Measurements from ENCODE around the gene DNAJC24.
A peak's percentile ranks its signal among the peaks of the same experiment; 100 is the strongest.
"Not testable (repeated sequence)": the region's sequence is repeated elsewhere in the genome, so short reads cannot be mapped to it uniquely, and the experiment has no call there.

Gene DNAJC24

DNA sequence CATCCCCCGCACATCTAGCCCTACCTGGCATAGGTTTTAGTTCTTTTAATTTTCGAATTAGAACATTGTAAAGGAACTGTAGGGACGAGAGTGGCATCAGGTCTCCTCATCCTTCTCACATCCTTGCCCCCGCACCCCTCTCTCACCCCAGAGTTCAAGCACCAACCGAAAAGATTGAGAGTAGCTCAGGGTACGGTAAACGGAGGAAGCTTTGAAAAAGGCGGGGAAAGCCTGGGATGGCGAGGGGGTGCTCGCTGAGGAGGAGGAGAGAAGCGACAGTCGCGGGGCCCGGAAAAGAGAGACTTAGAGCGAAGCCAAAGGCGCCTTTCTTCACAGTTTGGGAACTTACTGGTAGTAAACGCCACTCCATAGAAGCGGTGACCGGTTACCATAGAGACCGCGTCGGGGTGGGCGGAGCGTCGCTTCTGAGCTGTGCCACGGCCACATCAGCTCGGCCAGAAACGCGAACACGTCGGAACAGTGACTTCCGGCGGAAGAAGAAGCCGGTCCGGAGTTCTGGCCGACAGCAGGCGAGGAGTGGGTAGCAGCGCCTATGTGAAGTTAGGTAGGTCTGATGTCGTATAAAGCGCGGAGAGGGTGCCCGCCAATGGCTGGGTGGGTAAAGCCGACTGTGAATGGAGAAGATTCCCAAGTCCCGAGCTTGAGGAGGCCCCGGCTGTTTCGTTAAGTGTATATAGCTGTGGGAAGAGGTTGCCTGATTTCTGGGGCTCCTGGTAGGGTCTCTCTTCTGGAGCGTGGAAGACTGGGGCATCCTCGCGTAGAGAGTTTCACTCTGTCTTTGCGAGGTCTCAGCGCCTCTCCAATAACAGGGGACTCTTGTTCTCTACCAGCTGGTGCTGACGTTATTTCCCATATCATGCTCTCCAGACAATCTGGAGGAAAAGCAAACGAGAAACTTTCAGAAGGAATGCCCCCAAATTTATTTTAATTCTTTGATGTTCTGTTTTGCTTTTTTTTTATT lies at the start of gene DNAJC24, which contains the start of gene DCDC1:
TSS of gene DNAJC24 (plus strand) at position 513 of the 982 bp plus-strand sequence. CDS start 889 bp downstream, outside the sequence.
TSS of gene DCDC1 (minus strand) at position 392 of the 982 bp plus-strand sequence. CDS start 41,459 bp downstream, outside the sequence.
- DNase-seq: peak; percentile 82

DNA sequence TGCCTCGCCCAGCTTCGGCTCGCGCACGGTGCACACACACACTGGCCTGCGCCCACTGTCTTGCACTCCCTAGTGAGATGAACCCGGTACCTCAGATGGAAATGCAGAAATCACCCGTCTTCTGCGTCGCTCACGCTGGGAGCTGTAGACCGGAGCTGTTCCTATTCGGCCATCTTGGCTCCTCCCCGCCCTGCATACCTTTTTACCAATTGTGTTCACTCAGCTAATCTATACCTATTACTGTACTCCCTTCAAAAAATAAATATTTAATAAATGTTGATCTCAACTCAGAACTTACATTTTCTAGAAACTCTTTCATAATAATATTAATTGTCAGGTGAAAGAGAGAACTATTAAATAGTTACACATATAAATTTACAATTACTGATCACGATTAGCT lies 48.2 kb upstream of the DNAJC24 start:
- not testable (repeated sequence) for DNase-seq

- DNase-seq: no peak
Measured at GRCh38 chr11:31323145-31323544, 46.5 kb upstream of the DNAJC24 start.

DNA sequence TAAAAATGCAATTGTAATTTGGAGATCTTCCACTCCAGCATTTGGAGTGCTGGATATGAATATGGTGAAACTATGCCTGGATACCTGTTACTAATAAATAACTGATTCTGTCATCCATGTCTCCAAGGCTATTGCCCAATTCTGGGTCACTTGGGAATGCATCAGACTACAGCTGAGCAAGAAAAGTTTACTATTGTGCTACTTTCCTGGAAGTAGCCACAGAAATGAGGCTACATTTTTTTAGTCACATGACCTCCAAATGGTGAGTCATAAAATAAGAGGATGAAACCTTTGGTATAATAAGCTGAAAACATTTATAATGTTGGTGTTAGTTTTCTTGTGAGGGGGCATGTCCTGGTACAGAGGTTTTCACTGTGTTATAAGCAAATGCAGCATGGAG lies 44.5 kb upstream of the DNAJC24 start:
- peak; percentile 65 for DNase-seq

- DNase-seq: no peak
Measured at GRCh38 chr11:31326470-31327148, 43.1 kb upstream of the DNAJC24 start.

DNA sequence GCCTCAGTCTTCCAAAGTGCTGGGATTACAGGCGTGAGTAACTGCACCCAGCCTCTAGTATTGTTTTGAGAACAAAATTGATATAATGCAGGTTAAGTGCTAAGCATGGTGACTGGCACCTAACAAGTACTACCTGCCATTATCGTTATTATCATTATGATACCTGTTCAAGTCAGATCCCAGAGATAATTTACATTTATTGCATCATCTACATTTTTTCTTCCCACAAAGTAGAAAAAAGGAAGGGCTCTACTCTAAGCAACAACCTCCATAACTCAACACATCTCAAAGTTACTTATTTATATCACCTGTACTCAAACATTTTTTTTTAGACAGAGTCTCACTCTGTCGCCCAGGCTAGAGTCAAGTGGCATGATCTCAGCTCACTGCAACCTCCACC lies 42.2 kb upstream of the DNAJC24 start:
- DNase-seq: no peak

DNA sequence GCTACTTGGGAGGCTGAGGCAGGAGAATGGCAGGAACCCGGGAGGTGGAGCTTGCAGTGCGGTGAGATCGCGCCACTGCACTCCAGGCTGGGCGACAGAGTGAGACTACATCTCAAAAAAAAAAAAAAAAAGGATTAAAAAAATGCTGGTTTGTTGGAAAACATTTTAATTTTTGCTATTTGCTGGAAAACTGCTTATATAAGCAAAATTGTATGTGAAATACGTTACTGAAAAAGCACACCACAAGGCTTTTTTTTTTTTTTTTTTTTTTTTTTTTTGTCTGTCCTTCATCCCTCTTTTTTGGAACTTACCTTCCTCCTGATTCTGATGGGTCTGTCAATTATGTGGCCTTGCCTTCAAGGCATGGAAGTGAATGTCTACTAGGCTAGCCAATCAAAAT lies 41.0 kb upstream of the DNAJC24 start:
- DNase-seq: no peak

GRCh38 chr11:31337806-31338205 lies 31.9 kb upstream of the DNAJC24 start:
- no peak for DNase-seq

- DNase-seq: no peak
Measured at GRCh38 chr11:31340903-31341572, 28.6 kb upstream of the DNAJC24 start.

- no peak for DNase-seq
Measured at GRCh38 chr11:31351168-31351567, 18.5 kb upstream of the DNAJC24 start.

DNA sequence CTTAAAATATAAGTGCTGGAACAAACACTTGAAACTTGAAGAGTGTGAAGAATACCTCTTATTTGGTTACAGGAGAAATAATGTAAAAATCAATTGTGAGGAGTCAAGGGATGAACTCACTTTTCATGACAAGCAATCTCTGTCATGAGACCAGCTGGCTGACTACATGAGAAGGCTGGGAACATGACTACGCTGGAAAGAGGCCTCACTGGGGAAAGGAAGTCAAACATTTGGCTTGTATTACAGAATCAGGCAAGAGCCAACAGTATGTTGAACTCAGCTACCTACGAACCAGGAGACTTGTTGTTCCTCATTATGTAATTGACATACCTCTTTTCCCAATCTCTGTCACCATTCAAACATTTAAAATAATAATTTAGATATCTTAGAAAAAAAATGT lies 14.5 kb upstream of the DNAJC24 start:
- no peak for DNase-seq

GRCh38 chr11:31355817-31356216 lies 13.8 kb upstream of the DNAJC24 start:
- peak; percentile 23 for DNase-seq

DNA sequence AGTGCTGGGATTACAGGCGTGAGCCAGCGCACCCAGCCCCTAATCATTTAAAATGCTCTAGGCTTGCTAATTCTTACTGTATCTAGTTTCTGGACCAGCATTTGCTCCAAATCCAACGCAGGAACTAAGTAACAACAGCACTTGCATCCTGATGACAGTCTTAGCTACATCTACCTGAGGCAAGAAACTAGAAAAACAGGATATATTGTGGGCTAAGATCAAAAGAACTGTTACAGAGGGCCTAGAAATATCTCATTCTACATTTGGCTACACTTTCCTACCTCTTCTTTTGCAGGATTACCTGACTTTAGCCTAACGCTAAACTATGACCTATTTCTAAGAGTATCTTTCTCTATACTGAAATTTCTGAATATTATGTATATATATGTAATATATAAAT lies 7.9 kb upstream of the DNAJC24 start:
- DNase-seq: no peak

GRCh38 chr11:31366795-31367194 lies 2.9 kb upstream of the DNAJC24 start:
- no peak for DNase-seq

DNA sequence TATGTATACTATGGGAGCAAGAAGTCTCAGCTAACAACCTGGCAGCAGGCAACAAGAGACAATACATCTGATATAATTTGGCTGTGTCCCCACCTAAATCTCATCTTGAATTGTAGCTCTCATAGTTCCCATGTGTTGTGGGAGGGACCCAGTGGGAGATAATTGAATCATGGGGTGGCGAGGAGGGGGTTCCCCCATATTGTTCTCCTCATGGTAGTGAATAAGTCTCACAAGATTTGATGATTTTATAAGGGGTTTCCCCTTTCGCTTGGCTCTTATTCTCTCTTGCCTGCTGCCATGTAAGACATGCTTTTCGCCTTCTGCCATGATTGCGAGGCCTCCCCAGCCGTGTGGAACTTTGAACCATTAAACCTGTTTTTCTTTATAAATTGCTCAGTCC lies 6.2 kb downstream of the DNAJC24 start:
- DNase-seq: no peak

DNA sequence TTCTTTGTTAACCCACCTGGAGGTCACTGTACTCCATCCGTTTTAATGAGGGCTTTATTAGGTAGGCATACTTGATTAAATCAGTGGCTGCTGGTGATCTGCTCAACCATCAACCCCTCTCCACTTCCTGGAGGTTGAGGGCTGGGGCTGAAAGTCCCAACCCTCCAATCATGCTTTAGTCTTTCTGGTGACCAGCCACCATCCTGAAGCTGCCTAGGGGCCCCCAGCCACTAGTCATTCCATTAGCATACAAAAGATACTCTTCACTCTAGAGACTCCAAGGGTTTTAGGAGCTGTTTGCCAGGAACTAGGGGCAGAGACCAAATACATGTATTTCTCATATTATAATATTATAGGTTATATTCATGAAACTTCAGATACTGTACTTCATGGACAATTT lies 13.5 kb downstream of the DNAJC24 start:
- no peak for DNase-seq

GRCh38 chr11:31387379-31387778 lies 17.7 kb downstream of the DNAJC24 start:
- DNase-seq: no peak

- DNase-seq: no peak
Measured at GRCh38 chr11:31397239-31397834, 27.7 kb downstream of the DNAJC24 start.

DNA sequence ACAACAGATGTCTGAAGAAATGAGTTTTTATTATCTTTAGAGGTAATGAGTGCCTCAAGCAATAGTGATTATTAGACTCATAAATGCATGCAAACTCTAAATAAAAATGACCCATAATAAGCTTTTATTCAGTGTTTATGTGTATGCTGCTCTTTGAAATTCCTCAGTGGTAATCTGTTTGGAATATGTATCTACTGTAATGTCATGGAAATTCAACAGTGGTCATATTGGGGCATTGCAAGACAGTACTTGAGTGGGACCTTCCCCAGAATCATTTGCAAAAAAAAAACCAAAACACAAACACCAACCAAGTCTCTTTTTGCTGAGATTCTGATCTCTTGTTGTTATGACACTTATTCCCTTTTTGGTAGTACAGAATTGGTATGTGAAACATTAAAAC lies 35.0 kb downstream of the DNAJC24 start:
- DNase-seq: no peak

- no peak for DNase-seq
Measured at GRCh38 chr11:31408201-31408600, 38.5 kb downstream of the DNAJC24 start.

GRCh38 chr11:31412946-31413345 lies 43.3 kb downstream of the DNAJC24 start:
- DNase-seq: no peak

DNA sequence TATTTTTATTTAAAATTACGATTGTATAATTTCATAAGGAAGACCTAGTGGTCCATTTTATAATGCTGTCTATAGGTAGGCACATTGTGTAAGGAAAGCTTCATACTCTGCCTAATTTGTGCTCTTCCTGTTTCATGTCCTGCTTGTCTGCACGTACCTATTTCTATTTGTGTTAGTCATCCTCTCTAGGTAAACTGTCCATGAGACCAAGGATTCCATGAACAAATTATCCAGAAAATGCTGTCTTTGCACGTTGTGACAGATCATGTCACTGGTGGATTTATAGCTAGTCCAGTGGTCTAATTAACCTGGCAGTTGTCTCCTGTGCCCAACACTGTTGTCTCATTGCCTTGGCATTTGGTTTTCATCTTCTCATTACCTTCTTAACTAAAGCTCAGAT lies 44.7 kb downstream of the DNAJC24 start:
- DNase-seq: no peak

GRCh38 chr11:31415435-31415834 lies 45.8 kb downstream of the DNAJC24 start:
- DNase-seq: no peak
